Activated T-helper 2 cell treated with anti-CD3 and anti-CD28 coated beads, Interferon-gamma antibody, Interleukin-2, Interleukin-4, amounts not matched to agents 10 μg/mL and 5 μg/mL and 100 μg/mL, durations not matched to agents 14 hours and 24 hours and 36 hours (primary cell): ENCODE results near the gene PTPRD. TPM values are rescaled to one million over a fixed set of nuclear protein-coding genes. Genes with fewer than 3 reads are reported as not detected.

Experiments used
- DNase-seq: peaks from one replicate; pipeline ENCODE4 v3.0.0; 2021; ENCODE audit warnings: low spot score
- H3K27ac Mint-ChIP-seq: one replicate; pipeline ENCODE4 v1.8.0; 2021; ENCODE audit warnings: mixed read lengths
- H3K27me3 Mint-ChIP-seq: one replicate; pipeline ENCODE4 v1.8.0; 2021; ENCODE audit warnings: low read depth, mixed read lengths
- H3K36me3 Mint-ChIP-seq: one replicate; pipeline ENCODE4 v1.8.0; 2021; ENCODE audit warnings: low read depth, mixed read lengths
- H3K4me1 Mint-ChIP-seq: one replicate; pipeline ENCODE4 v1.8.0; 2021; ENCODE audit warnings: low read depth, mixed read lengths
- H3K4me3 Mint-ChIP-seq: one replicate; pipeline ENCODE4 v1.8.0; 2021; ENCODE audit warnings: low read depth, mild to moderate bottlenecking, moderate library complexity, mixed read lengths
- H3K9me3 Mint-ChIP-seq: one replicate; pipeline ENCODE4 v1.8.0; 2021; ENCODE audit warnings: mixed read lengths
- intact Hi-C: fragments of 100-400 bp; cut with micrococcal nuclease; formaldehyde crosslinking; loops from one replicate; pipeline ENCODE4 v1.15.1; 2023
- total RNA-seq: library from RNA; stranded (reverse); gene quantifications from 2 replicates; pipeline ENCODE4 v1.2.3, GENCODE V29; 2022

The PTPRD gene
- total RNA-seq, 1 donor from 2014 or later: 1.5 TPM

GRCh38 chr9:8730618-8731017 lies 1882.2 kb downstream of the PTPRD start:
- Mint-ChIP-seq H3K27me3 (peaks cover 5% of the 10 kb centered on the region), H3K36me3 (no peaks in the 10 kb centered on the region), H3K27ac (no peak overlapping the region), H3K4me3 (no peak overlapping the region), H3K9me3 (no peaks in the 10 kb centered on the region), H3K4me1 (no peaks in the 10 kb centered on the region)
- intact Hi-C loops: no loop called here
- no peak for DNase-seq

- no peak overlapping the region for H3K27ac Mint-ChIP-seq
- H3K27me3 Mint-ChIP-seq: peaks cover 5% of the 10 kb centered on the region
- H3K4me3 Mint-ChIP-seq: no peak overlapping the region
- no peaks in the 10 kb centered on the region for H3K9me3 Mint-ChIP-seq
- no peaks in the 10 kb centered on the region for H3K36me3 Mint-ChIP-seq
- intact Hi-C loops: no loop called here
- no peaks in the 10 kb centered on the region for H3K4me1 Mint-ChIP-seq
- no peak for DNase-seq
Observed at GRCh38 chr9:8728910-8729309, 1883.9 kb downstream of the PTPRD start.

- no peaks in the 10 kb centered on the region for H3K36me3 Mint-ChIP-seq
- peaks cover 5% of the 10 kb centered on the region for H3K27me3 Mint-ChIP-seq
- no peak for DNase-seq
- no peak overlapping the region for H3K27ac Mint-ChIP-seq
- no peaks in the 10 kb centered on the region for H3K4me1 Mint-ChIP-seq
- intact Hi-C loops: no loop called here
- H3K4me3 Mint-ChIP-seq: no peak overlapping the region
- H3K9me3 Mint-ChIP-seq: no peaks in the 10 kb centered on the region
Observed at GRCh38 chr9:8727191-8727590, 1885.6 kb downstream of the PTPRD start.

GRCh38 chr9:8726692-8727091 lies 1886.1 kb downstream of the PTPRD start:
- Mint-ChIP-seq H3K9me3 (no peaks in the 10 kb centered on the region), H3K4me1 (no peaks in the 10 kb centered on the region), H3K36me3 (no peaks in the 10 kb centered on the region), H3K27me3 (peaks cover 5% of the 10 kb centered on the region), H3K27ac (no peak overlapping the region), H3K4me3 (no peak overlapping the region)
- intact Hi-C loops: no loop called here
- no peak for DNase-seq

- H3K27ac Mint-ChIP-seq: no peak overlapping the region
- H3K27me3 Mint-ChIP-seq: peaks cover 1% of the 10 kb centered on the region
- no peak overlapping the region for H3K4me3 Mint-ChIP-seq
- no peaks in the 10 kb centered on the region for H3K4me1 Mint-ChIP-seq
- DNase-seq: no peak
- intact Hi-C loops: no loop called here
- no peaks in the 10 kb centered on the region for H3K9me3 Mint-ChIP-seq
- H3K36me3 Mint-ChIP-seq: no peaks in the 10 kb centered on the region
Observed at GRCh38 chr9:8725635-8726034, 1887.2 kb downstream of the PTPRD start.

GRCh38 chr9:8724284-8725018 lies 1888.4 kb downstream of the PTPRD start:
- no peaks in the 10 kb centered on the region for H3K4me1 Mint-ChIP-seq
- no peaks in the 10 kb centered on the region for H3K36me3 Mint-ChIP-seq
- H3K27me3 Mint-ChIP-seq: no peaks in the 10 kb centered on the region
- no peak overlapping the region for H3K27ac Mint-ChIP-seq
- H3K4me3 Mint-ChIP-seq: no peak overlapping the region
- no peaks in the 10 kb centered on the region for H3K9me3 Mint-ChIP-seq
- intact Hi-C loops: no loop called here
- DNase-seq: no peak

- no peak for DNase-seq
- Mint-ChIP-seq H3K27ac (no peak overlapping the region), H3K4me1 (no peaks in the 10 kb centered on the region), H3K9me3 (no peaks in the 10 kb centered on the region), H3K4me3 (no peak overlapping the region), H3K36me3 (no peaks in the 10 kb centered on the region), H3K27me3 (no peaks in the 10 kb centered on the region)
- intact Hi-C loops: no loop called here
Observed at GRCh38 chr9:8723195-8723594, 1889.6 kb downstream of the PTPRD start.

- Mint-ChIP-seq H3K36me3 (no peaks in the 10 kb centered on the region), H3K4me1 (no peaks in the 10 kb centered on the region), H3K9me3 (no peaks in the 10 kb centered on the region), H3K27ac (no peak overlapping the region), H3K27me3 (no peaks in the 10 kb centered on the region), H3K4me3 (no peak overlapping the region)
- intact Hi-C loops: no loop called here
- no peak for DNase-seq
Observed at GRCh38 chr9:8719833-8720486, 1892.8 kb downstream of the PTPRD start.

GRCh38 chr9:8718121-8718725 lies 1894.6 kb downstream of the PTPRD start:
- no peaks in the 10 kb centered on the region for H3K27me3 Mint-ChIP-seq
- no peak for DNase-seq
- H3K9me3 Mint-ChIP-seq: no peaks in the 10 kb centered on the region

GRCh38 chr9:8717146-8717545 lies 1895.7 kb downstream of the PTPRD start:
- Mint-ChIP-seq H3K27ac (no peak overlapping the region), H3K36me3 (no peaks in the 10 kb centered on the region), H3K4me3 (no peak overlapping the region), H3K9me3 (no peaks in the 10 kb centered on the region), H3K4me1 (no peaks in the 10 kb centered on the region), H3K27me3 (no peaks in the 10 kb centered on the region)
- DNase-seq: no peak
- intact Hi-C loops: no loop called here

More at GRCh38 chr9:8718121-8718725, 1894.6 kb downstream of the PTPRD start:
- intact Hi-C loops: no loop called here
- no peaks in the 10 kb centered on the region for H3K4me1 Mint-ChIP-seq
- no peak overlapping the region for H3K27ac Mint-ChIP-seq
- no peak overlapping the region for H3K4me3 Mint-ChIP-seq
- H3K36me3 Mint-ChIP-seq: no peaks in the 10 kb centered on the region

GRCh38 chr9:8715788-8716187 lies 1897.0 kb downstream of the PTPRD start:
- intact Hi-C loops: no loop called here
- Mint-ChIP-seq H3K4me1 (no peaks in the 10 kb centered on the region), H3K27ac (no peak overlapping the region)

GRCh38 chr9:8713811-8714165 lies 1899.0 kb downstream of the PTPRD start:
- Mint-ChIP-seq H3K9me3 (no peaks in the 10 kb centered on the region), H3K27me3 (no peaks in the 10 kb centered on the region), H3K27ac (no peak overlapping the region), H3K36me3 (no peaks in the 10 kb centered on the region), H3K4me1 (no peaks in the 10 kb centered on the region), H3K4me3 (no peak overlapping the region)
- intact Hi-C loops: no loop called here
- no peak for DNase-seq

More at GRCh38 chr9:8715788-8716187, 1897.0 kb downstream of the PTPRD start:
- no peak for DNase-seq
- no peaks in the 10 kb centered on the region for H3K9me3 Mint-ChIP-seq
- H3K4me3 Mint-ChIP-seq: no peak overlapping the region
- no peaks in the 10 kb centered on the region for H3K27me3 Mint-ChIP-seq
- no peaks in the 10 kb centered on the region for H3K36me3 Mint-ChIP-seq

GRCh38 chr9:8713149-8713810 lies 1899.5 kb downstream of the PTPRD start:
- no peaks in the 10 kb centered on the region for H3K4me1 Mint-ChIP-seq
- no peaks in the 10 kb centered on the region for H3K9me3 Mint-ChIP-seq
- intact Hi-C loops: no loop called here
- no peaks in the 10 kb centered on the region for H3K36me3 Mint-ChIP-seq
- H3K27ac Mint-ChIP-seq: no peak overlapping the region
- DNase-seq: no peak
- no peak overlapping the region for H3K4me3 Mint-ChIP-seq
- no peaks in the 10 kb centered on the region for H3K27me3 Mint-ChIP-seq
